Activated naive CD4-positive, alpha-beta T cell treated with anti-CD3 and anti-CD28 coated beads, Interleukin-2, amount 50 U/mL, for 72 hours (primary cell): Measurements from ENCODE around the gene PIAS2. TPM values are rescaled to one million over a fixed set of nuclear protein-coding genes. Genes with fewer than 3 reads are reported as not detected.

Source experiments
- ATAC-seq, 2 donors: fragments of 150-1000 bp; cut with Tn5 transposase; 2 replicates each; pipeline ENCODE4 v1.10.0; 2021; ENCODE audit warnings: mild to moderate bottlenecking in 2 of 2, moderate library complexity in 2 of 2
- DNase-seq, 2 donors: peaks; one replicate each; pipeline ENCODE4 v3.0.0; 2021 to 2022; ENCODE audit warnings: low spot score in 2 of 2
- H3K27ac Mint-ChIP-seq, 2 donors: one replicate each; pipeline ENCODE4 v1.8.0; 2022; ENCODE audit warnings: mild to moderate bottlenecking in 2 of 2, mixed read lengths in 2 of 2
- H3K36me3 Mint-ChIP-seq, 2 donors: one replicate each; pipeline ENCODE4 v1.8.0; 2022; ENCODE audit warnings: mixed read lengths in 2 of 2
- H3K9me3 Mint-ChIP-seq, 2 donors: one replicate each; pipeline ENCODE4 v1.8.0; 2022; ENCODE audit warnings: mixed read lengths in 2 of 2
- total RNA-seq, 2 donors: library from RNA; stranded (reverse); gene quantifications; one replicate each; pipeline ENCODE4 v1.2.3, GENCODE V29; 2022

Gene PIAS2
- total RNA-seq, 2 donors from 2014 or later: 29.7 to 47.6 TPM

- Mint-ChIP-seq H3K9me3 (no peaks in the 10 kb centered on the region), H3K36me3 (no peaks in the 10 kb centered on the region), H3K27ac (no peak overlapping the region)
- ATAC-seq (no peak), DNase-seq (no peak)
Observed at GRCh38 chr18:46764586-46764985, 152.7 kb downstream of the PIAS2 start.

DNA sequence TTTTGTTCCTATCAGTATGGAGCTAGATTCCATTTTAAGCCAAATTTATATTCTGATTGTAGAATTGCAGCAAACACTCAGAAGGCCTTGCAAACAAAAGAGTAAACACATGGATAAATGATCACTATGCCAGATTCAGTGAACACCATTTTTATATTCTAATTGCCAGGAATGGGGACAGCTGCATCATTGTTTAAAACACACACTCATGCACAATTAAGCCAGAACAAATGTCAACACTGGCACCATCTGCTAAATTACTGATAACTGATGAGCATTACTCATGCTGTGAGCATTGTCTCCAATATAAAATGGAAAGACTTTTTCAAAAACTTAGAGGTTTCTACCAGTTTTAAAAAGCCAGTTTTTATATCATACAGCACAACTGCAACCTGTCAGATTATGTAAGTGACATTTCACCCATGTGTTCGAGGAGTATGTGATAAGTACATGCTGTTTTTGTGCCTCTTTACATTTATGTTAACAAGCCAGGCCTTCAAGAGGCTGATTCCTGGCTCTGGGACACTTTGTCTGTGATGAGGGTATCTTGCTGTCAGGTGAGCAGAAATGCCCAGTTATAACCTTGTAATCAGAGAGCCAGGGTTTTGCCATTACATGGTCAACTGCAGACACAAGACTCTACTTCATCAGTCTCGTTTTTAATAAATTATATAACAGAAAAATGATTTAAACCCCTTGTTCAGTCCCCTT is 156.1 kb downstream of the PIAS2 start:
- no peak for ATAC-seq
- Mint-ChIP-seq H3K36me3 (peaks cover 6 to 7% of the 10 kb centered on the region in 2 donors), H3K9me3 (no peaks in the 10 kb centered on the region), H3K27ac (no peak overlapping the region)
- DNase-seq: no peak

- no peaks in the 10 kb centered on the region for H3K9me3 Mint-ChIP-seq
- peaks cover 6 to 7% of the 10 kb centered on the region in 2 donors for H3K36me3 Mint-ChIP-seq
- no peak for ATAC-seq
- no peak for DNase-seq
- no peak overlapping the region for H3K27ac Mint-ChIP-seq
Observed at GRCh38 chr18:46759890-46760289, 157.4 kb downstream of the PIAS2 start.

DNA sequence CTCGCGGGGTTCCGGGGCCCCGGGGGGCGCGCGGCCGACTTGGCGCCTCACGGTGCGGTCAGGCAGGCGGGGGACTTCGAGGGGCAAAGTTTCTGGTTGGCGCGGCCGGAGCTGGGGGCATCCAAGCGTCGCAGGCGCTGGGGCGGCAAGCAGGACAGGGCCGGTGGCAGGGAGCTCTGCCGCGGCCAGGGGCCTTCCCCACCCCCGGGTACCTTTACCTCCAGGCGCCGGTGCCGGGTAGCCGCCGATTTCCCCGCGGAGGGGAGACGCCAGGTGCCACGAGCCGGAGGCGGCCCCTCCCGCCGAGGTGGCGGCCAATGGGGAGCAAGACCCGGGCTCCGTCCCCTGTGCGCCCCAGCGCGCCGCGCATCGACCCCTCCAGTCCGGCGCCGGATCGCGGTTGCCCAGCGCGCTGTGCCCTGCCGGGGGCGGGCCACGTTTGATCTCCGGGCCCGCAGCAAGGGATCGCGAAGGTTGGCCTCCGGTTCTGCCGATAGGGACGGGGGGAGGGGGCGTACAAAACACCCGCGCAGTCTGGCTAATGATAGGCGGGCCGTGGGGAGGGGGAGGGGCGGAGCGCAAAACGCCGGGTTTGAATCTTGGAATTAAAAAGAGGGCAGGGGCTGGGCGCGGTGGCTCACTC is 160.6 kb downstream of the PIAS2 start, which contains the start of gene ST8SIA5:
TSS of gene ST8SIA5 (minus strand) at position 495 of the 643 bp plus-strand sequence. CDS start 545 bp downstream, outside the sequence.
- H3K36me3 Mint-ChIP-seq: peaks cover 6 to 7% of the 10 kb centered on the region in 2 donors
- DNase-seq: peak in 1 of 2 donors; percentile 18
- peak; percentile 20 to 49 for ATAC-seq
- H3K27ac Mint-ChIP-seq: no peak within 1 kb of the TSS
- H3K9me3 Mint-ChIP-seq: no peaks in the 10 kb centered on the region

- ATAC-seq (peak in 1 of 2 donors; percentile 4), DNase-seq (no peak)
- H3K36me3 Mint-ChIP-seq: peaks cover 6 to 7% of the 10 kb centered on the region in 2 donors
- no peak overlapping the region for H3K27ac Mint-ChIP-seq
- H3K9me3 Mint-ChIP-seq: no peaks in the 10 kb centered on the region
Observed at GRCh38 chr18:46756025-46756558, 161.2 kb downstream of the PIAS2 start.

DNA sequence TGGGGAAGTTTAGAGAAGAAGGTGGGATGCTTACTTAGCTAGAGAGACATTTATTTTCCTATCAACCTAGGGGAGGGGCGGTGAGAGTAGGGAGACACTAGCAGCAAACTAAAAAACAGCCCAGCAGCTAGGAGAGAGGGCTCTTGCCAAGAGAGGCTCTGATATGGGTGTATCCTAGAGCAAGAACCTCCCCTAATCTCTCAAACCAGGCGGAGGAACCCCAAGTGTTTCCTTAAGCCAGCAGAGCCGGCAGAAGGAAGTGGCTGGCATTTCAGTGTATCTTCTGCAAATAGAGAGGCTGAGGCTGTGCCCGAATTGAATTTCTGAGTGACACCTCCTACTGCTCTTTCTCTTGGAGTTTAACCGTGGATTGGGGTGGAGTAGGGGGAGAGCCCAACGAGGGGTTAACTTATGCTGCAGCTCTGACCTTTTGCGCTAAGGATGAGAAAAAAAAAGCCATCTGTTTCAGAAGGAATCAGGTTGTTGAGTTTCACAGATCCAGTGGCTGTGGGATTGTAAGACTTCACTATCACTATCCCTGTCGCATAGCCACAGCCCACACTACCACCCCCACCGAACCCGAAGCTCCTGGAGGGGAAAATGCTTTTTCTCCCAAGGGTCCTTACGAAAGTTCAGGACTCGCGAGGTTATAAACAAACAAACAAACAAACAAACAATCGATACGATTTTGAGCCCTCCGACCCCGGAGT is 161.8 kb downstream of the PIAS2 start:
- Mint-ChIP-seq H3K36me3 (peaks cover 6 to 7% of the 10 kb centered on the region in 2 donors), H3K9me3 (no peaks in the 10 kb centered on the region), H3K27ac (no peak overlapping the region)
- DNase-seq: no peak
- no peak for ATAC-seq

GRCh38 chr18:46754661-46755292 is 162.5 kb downstream of the PIAS2 start:
- H3K9me3 Mint-ChIP-seq: no peaks in the 10 kb centered on the region
- DNase-seq (no peak), ATAC-seq (no peak)
- no peak overlapping the region for H3K27ac Mint-ChIP-seq
- H3K36me3 Mint-ChIP-seq: peaks cover 6 to 7% of the 10 kb centered on the region in 2 donors

- Mint-ChIP-seq H3K9me3 (no peaks in the 10 kb centered on the region), H3K36me3 (peaks cover 6 to 7% of the 10 kb centered on the region in 2 donors), H3K27ac (no peak overlapping the region)
- DNase-seq (no peak), ATAC-seq (no peak)
Observed at GRCh38 chr18:46754188-46754587, 163.1 kb downstream of the PIAS2 start.

Other genes with a start within 250 kb of the PIAS2 start
- gene ST8SIA5, start 160.5 kb downstream of the PIAS2 start, total RNA-seq: under 1 TPM in 1 of 2 donors, not detected in 1; 0.19 TPM
- 1 to 10 TPM in 1 of 2 donors, under 1 TPM in 1; 0.88 to 2.0 TPM for gene KATNAL2, start 95 bp upstream of the PIAS2 start, total RNA-seq
- gene ELOA2, start 118.1 kb upstream of the PIAS2 start, total RNA-seq: not detected
- gene HDHD2, start 233.0 kb upstream of the PIAS2 start, total RNA-seq: 10 to 100 TPM; 34.2 to 43.6 TPM